D341Med (cell line): ENCODE data around the gene PLEKHG5.

Experiments used
- DNase-seq: peaks from one replicate; pipeline ENCODE4 v3.0.0; 2012; ENCODE audit warnings: low spot score

Gene PLEKHG5

DNA sequence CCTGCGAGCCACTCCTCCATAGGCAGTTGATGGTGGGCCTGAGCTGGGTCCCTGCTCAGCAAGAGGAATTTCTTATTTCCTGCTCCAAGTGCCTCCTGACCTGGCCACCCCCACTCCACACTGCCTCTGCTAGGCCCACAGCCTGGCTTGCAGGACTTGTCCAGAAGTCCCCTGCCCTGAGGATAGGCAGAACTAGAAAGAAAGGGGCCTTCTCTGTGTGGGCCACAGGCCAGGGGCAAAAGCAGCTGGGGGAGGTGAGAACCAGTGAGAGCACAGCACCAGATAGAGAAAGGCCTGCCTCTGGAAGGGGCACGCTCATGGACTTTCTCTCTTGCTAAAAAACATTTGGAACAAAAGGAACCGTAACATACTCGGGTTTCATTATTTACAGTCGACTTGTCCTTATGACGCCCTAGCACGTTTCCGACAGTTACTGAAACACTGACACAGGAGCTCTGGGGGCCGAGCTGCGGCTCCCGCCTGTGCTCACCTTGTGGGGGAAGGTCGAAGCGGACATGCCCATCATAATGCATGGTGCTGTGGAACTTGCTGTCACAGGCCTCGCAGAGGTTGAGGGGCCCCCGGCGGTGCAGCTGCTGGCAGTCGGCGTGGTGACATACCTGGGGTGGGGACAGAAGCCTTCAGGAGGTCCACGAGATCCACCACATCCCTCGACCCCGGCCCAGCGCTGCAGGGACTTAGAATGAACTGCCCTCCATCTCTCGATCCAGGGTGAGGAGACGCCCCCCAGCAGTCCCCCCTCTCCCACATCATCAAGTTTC, 14.2 kb downstream of the PLEKHG5 start:
- no peak for DNase-seq

DNA sequence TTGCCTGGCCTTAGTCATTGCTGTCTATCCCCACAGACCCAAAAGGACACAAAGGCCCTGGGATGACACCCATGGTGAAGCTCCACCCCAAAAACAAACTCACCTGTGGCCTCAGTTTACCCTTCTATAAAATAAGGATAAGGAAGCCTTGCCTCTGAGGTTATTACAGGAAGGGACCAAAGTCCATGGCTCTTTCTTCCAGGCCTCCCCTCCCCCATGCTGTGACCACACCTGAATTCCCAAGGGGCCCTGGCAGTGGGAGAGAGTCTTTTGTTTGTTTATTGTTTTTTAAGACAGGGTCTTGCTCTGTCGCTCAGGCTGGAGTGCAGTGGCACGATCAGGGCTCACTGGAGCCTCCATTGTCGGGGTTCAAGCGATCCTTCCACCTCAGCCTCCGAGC, 15.0 kb downstream of the PLEKHG5 start:
- no peak for DNase-seq

DNA sequence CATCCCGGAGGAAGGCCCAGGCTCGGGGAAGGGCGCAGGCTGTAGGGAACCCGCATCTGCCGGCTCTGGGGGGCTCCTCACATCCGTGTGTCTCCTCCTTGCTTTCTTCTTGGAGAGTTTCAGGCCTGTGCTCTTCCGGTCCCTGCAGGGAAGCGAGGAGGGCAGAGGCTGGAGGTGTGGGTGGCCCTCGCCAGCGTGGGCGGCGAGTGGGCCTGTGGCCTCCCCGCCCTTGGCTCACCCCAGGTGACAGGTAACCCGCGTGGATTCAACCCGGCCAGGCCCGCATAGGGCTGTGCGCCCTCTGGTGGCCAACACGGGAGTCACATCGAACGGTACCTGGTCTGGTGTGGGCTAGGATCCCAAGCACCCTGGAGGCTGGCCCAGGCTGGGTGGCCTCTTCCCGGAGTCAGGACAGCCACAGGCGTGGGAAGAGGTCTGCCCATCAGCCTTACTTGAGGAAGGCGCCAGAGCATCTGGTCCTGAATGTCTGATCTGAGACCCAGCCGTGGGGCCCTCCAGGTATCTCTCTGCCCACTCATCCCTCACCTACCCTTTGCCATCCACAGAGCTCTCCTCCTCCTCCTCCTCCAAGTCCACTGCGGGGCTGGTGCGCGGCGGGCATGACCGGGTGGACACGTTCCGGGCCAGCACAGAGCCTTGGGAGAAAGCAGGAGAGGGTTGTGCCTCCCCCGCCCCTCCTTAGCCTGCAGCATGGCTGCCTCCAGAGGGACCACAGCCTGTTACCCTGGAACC, 15.9 kb downstream of the PLEKHG5 start:
- peak; percentile 86 for DNase-seq

GRCh38 chr1:6474815-6475282, 16.6 kb downstream of the PLEKHG5 start:
- no peak for DNase-seq

- DNase-seq: no peak
Measured at GRCh38 chr1:6473974-6474814, 17.3 kb downstream of the PLEKHG5 start.

DNA sequence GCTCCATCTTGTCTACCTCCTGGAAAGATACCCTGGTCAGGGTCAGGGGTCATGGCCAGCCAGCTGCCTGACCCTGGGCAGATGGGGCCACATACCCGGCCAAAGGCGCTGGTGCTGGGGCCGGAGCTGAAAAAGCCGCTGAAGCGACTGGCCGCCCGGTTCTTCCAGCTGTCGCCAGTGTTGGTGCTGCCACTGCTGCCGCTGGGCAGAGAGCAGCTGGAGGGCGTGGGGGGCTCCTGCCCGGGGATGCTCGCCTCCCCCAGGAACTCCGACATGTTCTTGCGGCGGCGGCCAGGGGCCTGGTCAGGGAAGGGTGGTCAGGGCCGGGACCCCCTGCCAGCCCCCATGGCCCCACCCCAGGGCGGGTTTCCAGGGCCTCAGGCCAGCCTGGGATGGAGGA, 18.3 kb downstream of the PLEKHG5 start:
- DNase-seq: no peak

DNA sequence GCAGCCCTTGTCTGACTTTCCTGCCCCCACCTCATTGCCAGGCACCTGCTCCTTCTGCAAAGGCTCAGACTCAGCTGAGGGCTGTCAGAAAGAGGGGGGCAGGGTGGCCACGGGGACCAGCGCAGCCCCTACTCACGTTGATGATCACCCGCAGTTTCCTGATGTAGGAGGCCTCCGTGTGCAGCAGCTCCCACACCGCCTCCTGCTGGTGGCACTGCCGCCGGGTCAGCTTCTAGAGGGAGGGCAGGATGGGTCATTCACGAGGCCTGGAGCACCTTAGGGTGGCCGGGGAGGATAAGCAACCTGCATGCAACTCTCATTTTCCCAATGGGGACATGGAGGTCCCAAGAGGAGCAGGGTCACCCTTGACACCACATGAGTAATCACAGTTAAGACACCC, 19.1 kb downstream of the PLEKHG5 start:
- no peak for DNase-seq

DNA sequence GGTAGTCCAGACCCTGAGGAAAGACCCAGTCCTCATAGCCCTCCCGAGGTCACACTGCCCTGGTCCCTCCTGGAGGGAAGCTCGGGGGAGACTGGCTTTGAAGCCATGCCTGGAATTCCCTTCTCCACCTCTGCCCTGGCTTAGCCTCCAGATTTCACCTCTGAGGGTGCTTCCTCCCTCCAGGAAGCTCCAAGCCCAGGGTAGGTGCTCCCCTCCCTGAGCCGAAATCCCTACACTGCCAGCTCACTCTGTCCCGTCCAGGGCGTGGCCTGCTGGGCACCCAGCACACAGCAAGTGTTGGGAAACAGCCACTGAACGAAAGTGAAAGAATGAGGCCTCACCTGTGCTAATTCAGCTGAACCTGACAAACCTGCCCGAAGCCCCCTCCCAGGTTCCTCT, 19.5 kb downstream of the PLEKHG5 start:
- no peak for DNase-seq

DNA sequence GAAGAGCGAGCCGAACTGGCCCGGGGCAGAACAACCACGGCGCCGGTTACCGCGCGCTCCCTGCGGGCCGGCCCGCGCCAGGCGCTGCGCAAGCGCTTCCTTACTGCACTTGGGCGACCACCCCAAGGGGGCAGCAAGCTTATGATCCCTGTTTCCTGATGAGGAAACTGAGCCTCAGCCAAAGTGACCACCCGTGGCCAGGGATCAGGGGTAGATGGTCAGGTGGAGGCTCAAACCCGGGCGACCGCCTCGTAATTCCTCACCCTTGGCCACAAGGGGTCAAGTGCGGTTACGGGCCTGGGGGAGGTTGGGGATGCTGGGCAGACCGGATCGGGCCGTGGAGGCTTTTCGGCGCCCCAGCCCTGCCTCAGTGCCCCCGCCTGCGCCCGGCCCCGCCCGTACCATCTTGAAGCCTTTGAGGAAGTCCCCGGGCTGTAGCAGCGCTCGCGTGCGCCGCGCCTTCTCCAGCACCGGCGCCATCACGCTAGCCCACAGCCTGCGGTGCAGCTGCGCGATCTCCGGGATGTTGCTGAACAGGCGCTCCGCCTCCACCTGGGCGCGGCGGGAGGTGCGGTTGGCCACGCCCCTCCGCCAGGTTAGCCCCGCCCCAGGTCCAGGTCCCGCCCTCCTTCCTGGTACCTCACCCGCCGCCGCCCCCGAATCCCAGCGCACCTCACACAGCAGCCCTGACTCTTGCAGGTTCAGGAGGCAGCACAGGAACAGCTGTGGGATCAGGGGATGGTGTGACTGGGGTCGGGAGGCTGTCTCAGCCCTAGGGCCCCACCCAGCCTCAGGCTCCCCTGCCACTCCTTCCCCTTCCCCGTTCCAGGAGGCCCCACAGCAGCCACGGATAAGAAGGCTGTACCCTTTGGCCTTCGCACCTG, 20.1 kb downstream of the PLEKHG5 start:
- no peak for DNase-seq

- DNase-seq: no peak
Measured at GRCh38 chr1:6470132-6471085, 21.1 kb downstream of the PLEKHG5 start.

DNA sequence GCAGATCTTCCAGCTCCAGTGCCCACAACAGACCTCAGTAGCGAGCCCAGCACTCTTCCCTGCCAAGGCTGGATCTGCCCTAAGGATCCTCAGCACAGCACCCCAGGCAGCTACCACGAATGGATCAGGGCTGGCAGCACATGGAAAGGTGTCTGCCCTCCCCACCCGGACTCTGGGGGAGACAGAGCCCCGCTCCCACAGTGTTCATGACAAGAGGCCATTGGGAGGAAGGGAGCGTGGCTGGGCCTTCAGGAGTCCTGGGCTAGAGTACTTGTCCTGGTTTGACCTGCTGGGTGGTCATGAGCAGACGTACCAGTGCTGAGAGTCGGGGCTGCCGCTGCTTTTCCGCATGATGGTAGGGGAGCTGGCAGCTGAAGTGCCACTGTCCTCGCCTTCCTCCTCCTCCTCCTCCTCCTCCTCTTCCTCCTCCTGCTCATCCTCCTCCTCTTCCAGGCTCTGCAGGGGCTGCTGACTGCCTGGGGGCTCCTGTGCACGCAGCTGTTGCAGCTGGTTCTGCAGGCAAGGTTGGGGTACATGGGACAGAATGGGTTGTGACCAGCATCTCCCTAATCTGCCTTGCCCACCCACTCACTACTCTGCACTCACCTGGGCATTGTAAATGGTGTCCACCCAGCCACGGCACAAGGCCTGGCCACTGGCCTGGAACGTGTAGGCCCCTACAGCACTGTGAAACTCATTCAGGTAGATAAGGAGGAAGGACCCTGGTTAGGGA, 22.6 kb downstream of the PLEKHG5 start:
- no peak for DNase-seq

DNA sequence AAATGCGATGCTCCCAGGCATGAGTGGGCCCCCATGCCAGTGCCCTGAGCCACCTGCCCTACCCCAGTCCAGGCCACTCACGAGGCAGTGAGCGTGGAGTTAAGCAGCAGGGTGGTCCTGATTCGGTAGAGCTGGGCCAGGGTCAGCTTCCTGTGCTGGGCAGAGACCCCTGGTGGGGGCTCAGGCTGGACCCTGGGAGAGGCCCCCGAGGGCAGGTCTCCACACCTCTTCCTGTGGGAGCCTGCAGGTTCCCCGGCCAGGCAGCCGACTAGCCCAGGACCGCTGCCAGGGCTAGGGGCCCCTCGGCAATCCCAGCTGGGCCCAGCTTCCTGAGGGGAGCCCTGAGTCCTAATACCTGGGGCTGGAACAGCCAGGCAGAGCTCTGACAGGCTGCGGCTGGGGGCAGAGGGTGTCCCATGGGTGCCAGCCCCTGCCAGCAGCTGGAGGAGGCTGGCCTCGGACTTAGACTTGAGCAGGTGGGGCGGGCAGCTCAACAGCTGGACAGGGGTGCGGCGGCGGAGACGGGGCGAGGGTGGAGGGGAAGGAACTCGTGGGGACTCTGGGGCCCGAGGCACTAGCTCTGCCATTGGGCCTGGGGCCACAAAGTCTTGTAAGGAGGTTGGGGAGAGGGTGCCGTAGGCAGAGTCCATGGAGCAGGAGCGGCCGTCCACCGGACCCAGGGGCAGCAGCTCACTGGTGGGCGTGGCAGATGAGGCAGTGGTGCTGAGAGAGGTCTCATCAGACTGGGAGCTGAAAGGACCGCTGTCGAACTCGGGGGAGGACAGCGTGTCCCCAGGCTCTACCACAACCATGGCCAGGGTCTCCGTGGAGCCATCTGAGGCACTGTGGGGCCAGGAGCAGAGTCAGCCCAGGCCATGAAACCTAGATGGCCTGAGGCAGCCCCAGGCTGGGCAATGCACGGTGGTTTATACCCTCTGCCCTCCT, 23.5 kb downstream of the PLEKHG5 start:
- no peak for DNase-seq

DNA sequence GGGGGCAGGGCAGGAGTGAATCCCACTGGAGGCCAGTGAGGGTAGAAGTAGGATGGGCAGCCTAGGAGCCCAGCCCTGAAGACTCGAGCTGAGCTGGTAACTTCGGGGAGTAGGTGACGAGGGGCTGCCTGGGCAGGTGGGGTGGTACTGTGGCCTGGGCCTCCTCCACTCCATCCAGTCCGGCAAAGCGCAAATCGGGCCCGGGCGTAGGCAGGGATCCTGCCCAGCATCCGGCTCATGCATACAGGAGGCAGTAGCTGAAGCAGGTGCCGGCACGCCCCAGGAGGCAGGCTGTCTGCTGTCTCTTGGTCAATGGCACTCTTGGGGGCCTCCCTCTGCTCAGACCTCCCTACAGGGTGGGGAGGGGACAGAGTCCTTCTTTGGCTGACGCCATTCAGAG, 24.2 kb downstream of the PLEKHG5 start:
- no peak for DNase-seq

DNA sequence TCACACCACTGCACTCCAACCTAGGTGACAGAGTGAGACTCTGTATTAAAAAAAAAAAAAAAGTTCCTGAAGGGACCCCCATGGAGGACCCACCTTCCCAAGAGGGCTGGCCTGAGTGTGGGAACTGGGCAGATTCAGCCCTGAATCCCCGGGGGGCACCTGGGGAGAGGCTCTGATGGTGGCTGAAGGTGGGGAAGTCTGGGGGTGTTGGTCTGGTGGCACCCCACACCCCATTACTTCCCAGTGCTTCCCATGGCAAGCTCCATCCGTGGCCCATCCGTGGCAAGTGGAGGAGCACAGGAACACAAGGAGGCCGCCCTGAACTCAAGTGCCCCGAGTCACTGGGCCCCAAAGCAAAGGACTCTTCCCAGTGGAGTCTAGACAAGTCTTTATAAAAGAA, 24.7 kb downstream of the PLEKHG5 start:
- no peak for DNase-seq

GRCh38 chr1:6466023-6466422, 25.4 kb downstream of the PLEKHG5 start, which contains the start of gene TNFRSF25:
Gene TNFRSF25, minus strand, starts transcription at chr1:6466173. Its CDS starts 66 bp downstream, at chr1:6466107.
- no peak for DNase-seq

GRCh38 chr1:6465461-6466005, 25.9 kb downstream of the PLEKHG5 start:
- DNase-seq: no peak

DNA sequence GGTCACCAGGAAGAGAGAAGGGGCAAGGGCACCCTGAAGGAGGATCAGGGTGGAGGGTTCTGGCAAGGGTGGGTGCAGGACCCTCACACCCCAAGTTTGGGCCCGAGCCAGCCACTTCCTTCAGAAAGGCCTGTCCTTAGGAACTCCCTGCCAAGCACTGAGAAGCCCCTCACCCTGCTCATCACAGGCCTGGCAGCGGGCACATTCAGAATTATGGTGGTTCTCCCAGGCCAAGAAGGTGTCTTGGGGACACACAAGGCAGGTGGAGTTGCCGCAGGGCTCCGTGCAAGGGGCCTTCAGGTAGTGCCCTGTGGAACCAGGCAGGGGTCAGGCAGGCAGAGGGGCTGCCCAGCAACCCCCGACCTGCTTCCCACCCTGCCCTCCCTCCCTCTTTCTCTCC, 26.6 kb downstream of the PLEKHG5 start:
- no peak for DNase-seq

DNA sequence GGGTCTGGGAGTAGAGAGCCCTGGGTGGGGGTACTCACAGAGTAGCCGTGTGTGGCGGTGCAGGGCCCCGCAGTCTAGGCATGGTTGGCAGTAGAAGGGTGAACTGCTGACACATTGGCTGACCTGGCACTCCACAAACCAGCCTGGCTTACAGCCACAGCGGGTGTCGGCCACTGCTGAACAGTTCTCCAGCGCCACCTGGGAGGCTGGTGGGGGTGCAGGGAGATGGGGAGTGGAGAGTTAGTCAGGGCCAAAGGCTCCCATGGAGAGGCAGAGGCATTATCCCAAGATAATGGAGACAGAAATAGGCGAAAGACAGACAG, 27.0 kb downstream of the PLEKHG5 start:
- no peak for DNase-seq

DNA sequence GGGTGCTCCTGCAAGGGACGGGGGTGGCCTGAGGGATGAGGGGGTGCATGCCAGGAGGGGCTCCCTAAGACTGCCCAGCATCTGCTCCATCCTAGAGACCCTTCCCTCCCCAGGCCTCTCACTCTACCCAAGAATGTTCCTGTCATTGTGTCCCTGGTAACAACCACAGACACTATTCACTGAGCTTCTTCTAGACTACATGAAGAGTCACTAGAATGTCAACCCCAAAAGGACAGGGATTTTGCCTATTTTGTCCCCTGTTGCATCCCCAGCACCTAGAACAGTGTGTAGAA, 28.4 kb downstream of the PLEKHG5 start:
- DNase-seq: no peak
